Ramos (cell line): Measurements from ENCODE around the gene SPPL3.
"Not testable (repeated sequence)": the region's sequence is repeated elsewhere in the genome, so short reads cannot be mapped to it uniquely, and the experiment has no call there.

ENCODE experiments used
- in situ Hi-C: fragments of 300-500 bp; cut with MboI; formaldehyde crosslinking; loops from one replicate; pipeline ENCODE4 v1.14.3; 2022; ENCODE audit warnings: low sequenced_read_pairs; ENCODE audit not compliant: unreplicated experiment

SPPL3 gene

GRCh38 chr12:120904197-120904773, at the start of gene SPPL3:
TSS of gene SPPL3 (minus strand) at chr12:120904358. CDS start at chr12:120903867, 491 bp downstream.
- in situ Hi-C loops, result no loop called here

DNA sequence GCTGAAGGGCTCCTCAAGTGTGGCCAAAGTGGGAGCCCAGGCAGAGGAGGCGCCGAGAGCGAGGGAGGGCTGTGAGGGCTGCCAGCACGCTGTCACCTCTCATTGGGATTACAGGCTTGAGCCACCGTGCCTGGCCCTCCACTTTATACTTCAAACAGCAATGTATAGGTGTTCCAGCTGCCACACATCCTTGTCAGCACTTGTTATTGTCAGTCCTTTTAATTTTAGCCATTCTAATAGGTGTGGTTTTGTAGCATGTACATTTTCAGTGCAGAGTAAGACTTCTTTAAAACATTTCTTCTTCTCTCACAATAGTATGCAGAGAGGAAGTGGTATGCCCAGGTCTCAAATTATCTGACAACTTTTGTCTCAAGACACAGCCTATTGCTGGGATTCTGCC, 46.6 kb upstream of the SPPL3 start:
- in situ Hi-C loops, result no loop called here

DNA sequence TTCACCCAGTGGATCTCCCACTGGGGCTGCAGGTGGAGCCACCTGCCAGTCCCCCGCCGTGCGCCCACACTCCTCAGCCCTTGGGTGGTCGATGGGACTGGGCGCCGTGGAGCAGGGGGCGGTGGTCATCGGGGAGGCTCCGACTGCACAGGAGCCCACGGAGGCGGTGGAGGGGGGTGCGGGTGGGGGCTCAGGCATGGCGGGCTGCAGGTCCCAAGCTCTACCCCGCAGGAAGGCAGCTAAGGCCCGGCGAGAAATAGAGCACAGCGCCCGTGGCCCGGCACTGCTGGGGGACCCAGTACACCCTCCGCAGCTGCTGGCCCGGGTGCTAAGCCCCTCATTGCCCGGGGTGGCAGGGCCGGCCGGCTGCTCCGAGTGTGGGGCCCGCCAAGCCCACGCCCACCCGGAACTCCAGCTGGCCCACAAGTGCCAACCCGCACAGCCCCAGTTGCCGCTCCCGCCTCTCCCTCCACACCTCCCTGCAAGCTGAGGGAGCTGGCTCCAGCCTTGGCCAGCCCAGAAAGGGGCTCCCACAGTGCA, 46.2 kb upstream of the SPPL3 start:
- in situ Hi-C loops, result not testable (repeated sequence)

- in situ Hi-C loops, result not testable (repeated sequence)
These were observed 41.4 kb upstream of the SPPL3 start for GRCh38 chr12:120945516-120945915.

DNA sequence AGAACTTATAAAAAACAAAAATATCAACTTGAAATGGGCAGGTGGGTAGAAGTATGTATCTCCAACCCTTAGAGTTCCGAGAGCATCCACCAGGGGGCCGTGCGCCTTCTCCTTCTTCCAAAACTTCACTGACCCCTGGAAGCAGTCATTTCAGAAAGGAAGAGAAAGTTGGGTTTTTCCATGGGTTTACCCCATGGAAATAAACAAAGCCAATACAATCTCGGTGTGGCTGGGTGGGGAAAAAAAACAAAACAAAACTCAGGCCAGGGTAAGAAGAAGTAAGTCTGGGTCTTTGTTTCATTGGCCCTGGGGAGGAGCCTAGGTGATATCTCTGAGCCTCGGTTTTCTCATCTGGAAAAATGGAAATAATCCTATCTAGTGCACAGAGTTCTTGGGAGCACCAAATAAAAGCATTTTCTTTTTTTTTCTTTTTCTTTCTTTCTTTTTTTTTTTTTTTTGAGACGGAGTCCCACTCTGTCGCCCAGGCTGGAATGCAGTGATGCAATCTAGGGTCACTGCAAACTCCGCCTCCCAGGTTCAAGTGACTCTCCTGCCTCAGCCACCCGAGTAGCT, 40.6 kb upstream of the SPPL3 start:
- in situ Hi-C loops, result no loop called here

DNA sequence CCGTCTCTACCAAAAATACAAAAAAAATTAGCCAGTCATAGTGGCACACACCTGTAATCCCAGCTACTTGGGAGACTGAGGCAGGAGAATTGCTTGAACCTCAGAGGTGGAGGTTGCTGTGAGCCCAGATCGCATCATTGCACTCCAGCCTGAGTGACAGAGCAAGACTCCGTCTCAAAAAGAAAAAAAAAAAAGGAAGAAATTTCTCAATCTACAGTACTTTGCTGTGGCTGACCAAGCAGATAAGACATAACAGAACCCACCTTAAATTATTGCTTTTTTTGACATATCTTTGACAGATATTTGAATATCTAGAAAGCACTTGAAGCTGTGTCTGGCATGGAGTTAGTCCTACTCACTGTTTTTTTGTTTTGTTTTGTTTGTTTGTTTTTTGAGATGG, 39.3 kb upstream of the SPPL3 start:
- in situ Hi-C loops, result no loop called here

GRCh38 chr12:120941846-120942405, 37.8 kb upstream of the SPPL3 start:
- in situ Hi-C loops, result no loop called here

DNA sequence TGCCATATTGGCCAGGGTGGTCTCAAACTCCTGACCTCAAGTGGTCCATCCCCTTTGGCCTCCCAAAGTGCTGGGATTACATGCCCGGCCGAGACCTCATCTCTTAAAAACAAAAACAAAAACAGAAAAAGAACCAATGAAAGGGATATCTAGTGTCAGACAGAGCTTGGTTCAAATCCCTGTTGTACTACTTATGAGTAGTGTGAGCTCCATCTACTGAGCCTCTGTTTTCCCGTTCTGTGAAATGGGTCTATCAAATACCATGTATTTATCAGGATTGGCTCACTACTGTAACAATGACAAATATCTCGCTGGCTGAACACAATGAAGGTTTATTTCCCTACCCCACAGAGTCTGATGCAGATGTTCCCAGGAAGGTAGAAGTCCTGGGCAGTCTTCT, 37.3 kb upstream of the SPPL3 start:
- in situ Hi-C loops, result no loop called here

- in situ Hi-C loops, result no loop called here
These were observed 36.6 kb upstream of the SPPL3 start for GRCh38 chr12:120940799-120941198.

- in situ Hi-C loops, result no loop called here
These were observed 35.8 kb upstream of the SPPL3 start for GRCh38 chr12:120940006-120940405.

DNA sequence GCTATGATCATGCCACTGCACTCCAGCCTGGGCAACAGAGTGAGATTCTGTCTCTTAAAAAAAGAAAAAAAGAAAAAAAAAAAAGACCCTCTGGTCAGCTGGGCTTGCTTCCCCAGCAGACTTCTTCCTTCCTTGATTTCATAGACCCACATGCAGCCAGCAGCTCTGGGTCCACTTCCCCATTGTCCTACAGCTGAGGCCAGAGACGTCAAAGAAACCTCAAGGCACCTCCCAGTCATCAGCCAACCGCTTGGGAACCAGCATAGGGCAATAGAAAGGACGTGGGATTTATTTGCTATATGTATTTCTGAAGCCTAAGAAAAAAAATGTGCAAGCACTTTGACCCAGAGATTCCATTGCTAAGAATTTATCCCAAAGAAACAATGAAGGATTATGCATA, 35.4 kb upstream of the SPPL3 start:
- in situ Hi-C loops, result no loop called here

DNA sequence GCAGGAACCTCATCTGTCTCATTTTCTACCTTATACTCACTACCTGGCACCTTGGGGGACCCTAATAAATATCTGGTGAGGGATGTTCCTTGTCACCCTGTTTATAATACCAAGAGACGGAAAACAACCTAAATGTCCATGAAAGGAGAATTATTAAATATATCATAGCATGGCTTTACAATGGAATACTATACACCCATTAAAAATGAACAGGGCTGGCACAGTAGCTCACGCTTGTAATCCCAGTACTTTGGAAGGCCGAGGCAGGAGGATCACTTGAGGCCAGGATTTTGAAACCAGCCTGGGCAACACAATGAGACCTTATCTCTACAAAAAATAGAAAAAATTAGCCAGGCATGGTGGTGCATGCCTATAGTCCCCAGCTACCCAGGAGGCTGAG, 34.3 kb upstream of the SPPL3 start:
- in situ Hi-C loops, result no loop called here

DNA sequence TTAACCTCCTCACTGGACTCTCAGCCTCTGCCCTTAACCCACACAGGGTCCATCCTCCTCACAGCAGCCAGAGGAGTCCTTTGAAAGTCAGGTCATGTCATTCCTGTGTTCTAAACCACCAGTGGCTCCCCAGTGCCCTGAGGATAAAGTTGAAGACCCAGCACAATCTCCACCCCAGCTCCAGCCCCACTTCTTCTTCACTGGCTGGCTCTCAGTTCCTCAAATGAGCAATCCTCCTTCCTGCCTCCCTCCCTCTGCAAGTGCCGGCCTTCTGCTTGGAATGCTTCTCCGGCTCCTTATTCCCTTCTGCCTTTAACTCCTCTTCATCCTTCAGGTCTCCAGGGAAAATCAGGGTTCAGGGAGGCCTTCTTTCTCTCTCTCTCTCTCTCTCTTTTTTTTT, 32.0 kb upstream of the SPPL3 start:
- in situ Hi-C loops, result no loop called here

GRCh38 chr12:120933786-120934185, 29.6 kb upstream of the SPPL3 start:
- in situ Hi-C loops, result no loop called here

GRCh38 chr12:120932956-120933526, 28.9 kb upstream of the SPPL3 start:
- in situ Hi-C loops, result no loop called here

DNA sequence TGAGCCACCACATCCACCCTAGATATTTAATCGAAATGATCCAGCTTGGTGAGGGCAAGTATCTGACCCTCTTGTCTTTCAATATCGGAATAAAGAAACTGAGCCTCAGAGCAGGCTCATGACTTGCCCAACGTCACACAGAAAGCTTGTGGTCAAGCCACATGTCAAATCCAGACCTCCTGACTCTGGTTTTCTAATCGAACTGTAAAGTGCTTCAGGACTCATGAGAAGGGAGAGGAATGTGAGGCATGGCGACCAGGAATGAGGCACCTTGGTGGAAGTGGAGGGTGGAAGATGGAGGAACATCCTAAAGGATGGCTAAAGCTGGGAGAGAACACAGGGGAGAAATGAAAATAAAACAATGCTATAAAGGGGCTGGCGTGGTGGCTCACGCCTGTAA, 27.9 kb upstream of the SPPL3 start:
- in situ Hi-C loops, result no loop called here

GRCh38 chr12:120930032-120930431, 25.9 kb upstream of the SPPL3 start:
- in situ Hi-C loops, result no loop called here

DNA sequence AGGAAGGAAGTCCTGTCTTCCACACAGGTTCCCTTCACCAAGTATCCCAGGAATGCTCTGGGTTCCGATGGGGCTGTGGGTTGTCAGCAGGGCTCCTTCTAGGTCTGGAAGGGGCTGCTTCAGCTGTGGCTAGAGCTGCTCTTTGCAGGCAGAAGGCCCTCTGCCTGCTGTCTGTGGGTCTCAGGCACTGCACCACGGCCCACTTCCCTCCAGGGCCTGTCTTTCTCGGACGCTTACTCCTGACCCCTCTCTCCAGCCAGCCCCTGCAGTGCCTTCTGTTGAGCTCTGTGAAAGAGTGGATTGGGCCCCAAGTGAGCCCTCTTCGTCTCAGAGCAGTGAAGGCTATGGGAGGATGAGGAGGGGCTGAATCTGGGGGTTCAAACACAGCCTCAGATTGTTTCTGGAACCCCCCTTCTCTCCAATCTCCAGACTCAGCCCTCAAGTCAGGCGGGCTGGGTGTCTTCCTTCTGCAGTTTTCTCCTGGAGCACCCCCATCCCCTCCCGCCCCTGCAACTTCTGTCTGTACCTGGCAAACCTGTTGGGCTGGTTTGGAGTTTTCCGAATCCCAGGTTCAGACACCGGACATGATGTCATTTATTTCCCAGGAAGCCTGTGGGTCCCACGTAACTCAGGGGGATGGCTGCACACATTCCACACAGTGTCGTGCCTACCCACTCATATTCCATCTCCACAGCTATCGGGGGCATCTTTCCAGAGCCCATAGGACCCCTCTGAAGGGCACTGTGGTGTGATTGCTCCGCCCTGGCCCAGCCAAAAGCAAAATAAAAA, 24.9 kb upstream of the SPPL3 start:
- in situ Hi-C loops, result no loop called here

- in situ Hi-C loops, result no loop called here
These were observed 21.8 kb upstream of the SPPL3 start for GRCh38 chr12:120925740-120926563.

DNA sequence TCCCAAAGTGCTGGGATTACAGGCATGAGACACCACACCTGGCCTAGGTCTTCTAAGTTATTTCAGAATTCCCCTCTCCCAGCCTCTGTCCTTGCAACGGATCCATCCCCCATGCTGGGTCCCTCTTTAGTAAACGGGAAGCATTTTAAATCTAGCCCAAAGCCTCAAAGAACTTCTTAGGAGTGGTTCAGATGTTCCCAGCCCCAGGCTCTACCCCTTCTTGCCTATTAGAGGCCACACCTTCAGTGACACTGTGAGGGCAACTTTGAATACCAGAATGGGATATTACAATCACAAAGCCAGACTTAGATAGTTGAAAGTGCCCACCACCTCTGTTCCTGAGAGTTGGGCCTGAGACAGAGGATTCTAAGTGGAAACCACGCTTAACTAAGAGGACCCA, 18.1 kb upstream of the SPPL3 start:
- in situ Hi-C loops, result no loop called here
